ENCODE data around the gene CDKAL1. TPM values are rescaled to one million over a fixed set of nuclear protein-coding genes. Genes with fewer than 3 reads are reported as not detected.

The CDKAL1 gene
- total and polyA plus RNA-seq, 2 of the 8 experiments (the other 6 are each of a cell fraction or from before 2014, with no cell fraction given), result 8.4 to 24.6 TPM

DNA sequence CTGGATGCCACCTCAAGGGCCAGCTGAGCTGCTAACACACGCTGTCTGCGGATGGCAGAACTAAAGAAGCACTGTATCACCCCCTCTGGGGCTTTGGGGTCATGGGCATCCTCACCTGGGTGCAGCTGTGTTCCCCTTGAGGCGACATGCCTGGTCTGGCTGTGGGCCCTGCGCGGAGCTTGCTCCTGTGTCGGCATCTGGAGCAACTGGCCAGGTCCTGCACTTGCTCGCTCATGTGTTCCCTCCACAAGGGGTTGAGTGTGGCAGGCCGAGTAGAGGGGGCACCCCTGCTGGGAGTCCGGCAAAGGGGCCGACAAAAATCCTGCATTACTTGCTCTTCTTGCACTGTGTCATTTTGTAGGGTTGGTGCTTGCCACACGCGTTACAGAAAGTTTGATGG lies 189.0 kb downstream of the CDKAL1 start:
- Histone ChIP-seq H3K23me2 (ENCODE audit: low read depth, low read length) (no peaks in the 10 kb centered on the region), H3K4me1 (replicated peaks in 1 of 4; ENCODE audit: control insufficient read depth in 3 of 4, insufficient read depth in 4 of 4, low read length in 3 of 4) (peaks cover 0 to 11% (median 6%) of the 10 kb centered on the region in 4 experiments; a peak in 4 of 7 replicates), H3K56ac (replicated peaks; ENCODE audit: insufficient read length, low read depth, low read length) (no peak overlapping the region), H2BK5ac (ENCODE audit: low read depth, low read length) (no peak overlapping the region), H3K9ac (replicated peaks in 1 of 4; ENCODE audit: extremely low read depth in 1 of 4, low read depth in 3 of 4, low read length in 3 of 4) (no peak overlapping the region), H3K14ac (ENCODE audit: insufficient read length) (no peak overlapping the region), H3K4ac (replicated peaks; ENCODE audit: insufficient read length, low read depth, low read length) (no peak overlapping the region), H3K79me1 (ENCODE audit: low read depth, low read length) (no peaks in the 10 kb centered on the region; the same call in 1 of the 2 replicates), H3K27me3 (replicated peaks in 1 of 4; ENCODE audit: control insufficient read depth in 3 of 4, extremely low read depth in 1 of 4, insufficient read depth in 3 of 4, low read length in 3 of 4) (no peaks in the 10 kb centered on the region), H2AFZ (ENCODE audit: low read length) (no peak overlapping the region), H2BK12ac (ENCODE audit: low read depth, low read length) (no peak overlapping the region), H3K23ac (ENCODE audit: insufficient read length) (no peak overlapping the region), H4K8ac (ENCODE audit: extremely low read depth, insufficient read depth, low read length) (no peak overlapping the region), H2BK120ac (replicated peaks; ENCODE audit: low read depth, low read length) (no peak overlapping the region), H3K4me2 (ENCODE audit: insufficient read depth in 1 of 2, low read depth in 2 of 2, low read length in 2 of 2) (no peak overlapping the region), H3K18ac (ENCODE audit: extremely low read depth, low read length) (no peak overlapping the region), H4K91ac (replicated peaks; ENCODE audit: insufficient read length, low read length) (no peak overlapping the region), H3K9me3 (ENCODE audit: insufficient read depth in 2 of 2, low read depth in 1 of 2, low read length in 1 of 2) (no peaks in the 10 kb centered on the region), H2AK5ac (ENCODE audit: low read depth, low read length) (peak overlapping the region; percentile 88; the same call in 1 of the 2 replicates), H3K27ac (ENCODE audit: low read depth, low read length) (no peak overlapping the region), H2BK15ac (ENCODE audit: low read length) (no peak overlapping the region; the same call in 1 of the 2 replicates), H3K79me2 (ENCODE audit: control insufficient read depth in 1 of 2, insufficient read depth in 2 of 2, low read length in 2 of 2) (0 out of 4 replicates have a peak, but pooled peaks cover 0 to 2% of the 10 kb centered on the region in 2 experiments), H3K36me3 (ENCODE audit: control insufficient read depth in 2 of 4, insufficient read depth in 4 of 4, low read length in 3 of 4) (no peaks in the 10 kb centered on the region), H3K4me3 (ENCODE audit: extremely low read depth in 1 of 4, insufficient read depth in 2 of 4, low read depth in 3 of 4, low read length in 4 of 4) (no peak overlapping the region), H4K20me1 (replicated peaks in 1 of 2; ENCODE audit: control insufficient read depth in 1 of 2, insufficient read depth in 2 of 2, low read length in 2 of 2) (no peaks in the 10 kb centered on the region), H2BK20ac (ENCODE audit: low read length) (peak overlapping the region; percentile 8; the same call in 1 of the 2 replicates), H4K5ac (ENCODE audit: insufficient read length, low read depth, low read length) (no peak overlapping the region)
- POLR2A ChIA-PET (ENCODE audit: partially characterized antibody), result no interaction called here
- CTCF ChIA-PET (ENCODE audit: partially characterized antibody), result no interaction called here
- DNase-seq (ENCODE audit: low read depth in 1 of 2, low spot score in 2 of 2) (no peak), FAIRE-seq (no peak)
- WGBS, 2 experiments (ENCODE audit: extremely low coverage in 1 of 2, insufficient coverage in 1 of 2, insufficient read length in 1 of 2, insufficient replicate concordance in 2 of 2, low coverage in 1 of 2, low lambda C conversion rate in 2 of 2, missing lambda C conversion rate in 1 of 2), result 92% methylated on average over 12 of the region's 12 CpGs; no CpG with 5 or more reads in 1 of the 2 experiments
- no peak for TF ChIP-seq USF2 (IDR thresholded peaks at IDR 0.05; ENCODE audit: low read length)
- no peak for TF ChIP-seq POU5F1 (IDR thresholded peaks at IDR 0.05; ENCODE audit: low read depth, low read length)
- no peak for TF ChIP-seq E2F6 (IDR thresholded peaks at IDR 0.05)
- no peak for TF ChIP-seq SIN3A (conservative IDR thresholded peaks at IDR 0.05 in 1 of 2, IDR thresholded peaks at IDR 0.05 in 1 of 2; ENCODE audit: low read depth in 1 of 2, low read length in 2 of 2)
- TF ChIP-seq SUZ12 (IDR thresholded peaks at IDR 0.05; ENCODE audit: low read length), result no peak
- no peak for TF ChIP-seq BCL11A (IDR thresholded peaks at IDR 0.05; ENCODE audit: low read depth in 2 of 2, low read length in 2 of 2)
- TF ChIP-seq POLR2AphosphoS5 (IDR thresholded peaks at IDR 0.05; ENCODE audit: low read depth, low read length), result no peak
- TF ChIP-seq TAF1 (IDR thresholded peaks at IDR 0.05; ENCODE audit: low read depth, low read length), result no peak
- TF ChIP-seq, protein P1, sequence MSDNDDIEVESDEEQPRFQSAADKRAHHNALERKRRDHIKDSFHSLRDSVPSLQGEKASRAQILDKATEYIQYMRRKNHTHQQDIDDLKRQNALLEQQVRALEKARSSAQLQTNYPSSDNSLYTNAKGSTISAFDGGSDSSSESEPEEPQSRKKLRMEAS (IDR thresholded peaks at IDR 0.05), result no peak
- TF ChIP-seq GABPA (IDR thresholded peaks at IDR 0.05; ENCODE audit: borderline replicate concordance, insufficient read depth, low read length), result no peak
- TF ChIP-seq EZH2 (IDR thresholded peaks at IDR 0.05; ENCODE audit: low read depth, low read length, severe bottlenecking), result no peak
- no peak for TF ChIP-seq JUN (IDR thresholded peaks at IDR 0.05; ENCODE audit: low read depth, low read length)

All from H1 (cell line).